Stimulated activated naive CD8-positive, alpha-beta T cell treated with anti-CD3 and anti-CD28 coated beads, Interleukin-15, Interleukin-2, amounts not matched to agents 100 ng/mL and 50 ng/mL, for 24 hours (primary cell): ENCODE results near the gene KCNG4.

Experiments used
- H3K27ac Mint-ChIP-seq: one replicate; pipeline ENCODE4 v1.8.0; 2021; ENCODE audit warnings: mild to moderate bottlenecking, mixed read lengths
- H3K27me3 Mint-ChIP-seq: one replicate; pipeline ENCODE4 v1.8.0; 2021; ENCODE audit warnings: mixed read lengths
- H3K36me3 Mint-ChIP-seq: one replicate; pipeline ENCODE4 v1.8.0; 2021; ENCODE audit warnings: low read depth, mixed read lengths
- H3K4me1 Mint-ChIP-seq: one replicate; pipeline ENCODE4 v1.8.0; 2021; ENCODE audit warnings: low read depth, mixed read lengths
- H3K4me3 Mint-ChIP-seq: one replicate; pipeline ENCODE4 v1.8.0; 2021; ENCODE audit warnings: mild to moderate bottlenecking, mixed read lengths
- H3K9me3 Mint-ChIP-seq: one replicate; pipeline ENCODE4 v1.8.0; 2021; ENCODE audit warnings: mixed read lengths

KCNG4 gene, protein sequence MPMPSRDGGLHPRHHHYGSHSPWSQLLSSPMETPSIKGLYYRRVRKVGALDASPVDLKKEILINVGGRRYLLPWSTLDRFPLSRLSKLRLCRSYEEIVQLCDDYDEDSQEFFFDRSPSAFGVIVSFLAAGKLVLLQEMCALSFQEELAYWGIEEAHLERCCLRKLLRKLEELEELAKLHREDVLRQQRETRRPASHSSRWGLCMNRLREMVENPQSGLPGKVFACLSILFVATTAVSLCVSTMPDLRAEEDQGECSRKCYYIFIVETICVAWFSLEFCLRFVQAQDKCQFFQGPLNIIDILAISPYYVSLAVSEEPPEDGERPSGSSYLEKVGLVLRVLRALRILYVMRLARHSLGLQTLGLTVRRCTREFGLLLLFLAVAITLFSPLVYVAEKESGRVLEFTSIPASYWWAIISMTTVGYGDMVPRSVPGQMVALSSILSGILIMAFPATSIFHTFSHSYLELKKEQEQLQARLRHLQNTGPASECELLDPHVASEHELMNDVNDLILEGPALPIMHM

GRCh38 chr16:84239909-84240308, at the start of gene KCNG4:
KCNG4 (minus strand) TSS chr16:84240012; CDS start chr16:84237485, 2,527 bp downstream.
- Mint-ChIP-seq H3K27me3 (peaks cover 31% of the 10 kb centered on the region), H3K4me1 (no peaks in the 10 kb centered on the region), H3K27ac (no peak within 1 kb of the TSS), H3K36me3 (no peaks in the 10 kb centered on the region), H3K4me3 (no peak within 1 kb of the TSS), H3K9me3 (no peaks in the 10 kb centered on the region)

- Mint-ChIP-seq H3K27ac (no peak overlapping the region), H3K4me3 (no peak overlapping the region), H3K9me3 (no peaks in the 10 kb centered on the region), H3K36me3 (no peaks in the 10 kb centered on the region), H3K27me3 (peaks cover 38% of the 10 kb centered on the region), H3K4me1 (peaks cover 2% of the 10 kb centered on the region)
Measured at GRCh38 chr16:84288902-84289301, 49.1 kb upstream of the KCNG4 start.

GRCh38 chr16:84286578-84287240, 46.9 kb upstream of the KCNG4 start:
- Mint-ChIP-seq H3K27ac (no peak overlapping the region), H3K36me3 (no peaks in the 10 kb centered on the region), H3K4me1 (no peaks in the 10 kb centered on the region), H3K9me3 (no peaks in the 10 kb centered on the region), H3K27me3 (peaks cover 24% of the 10 kb centered on the region), H3K4me3 (no peak overlapping the region)

- no peaks in the 10 kb centered on the region for H3K36me3 Mint-ChIP-seq
- no peak overlapping the region for H3K27ac Mint-ChIP-seq
- H3K9me3 Mint-ChIP-seq, result no peaks in the 10 kb centered on the region
- H3K4me3 Mint-ChIP-seq, result no peak overlapping the region
- H3K27me3 Mint-ChIP-seq, result peaks cover 17% of the 10 kb centered on the region
- no peaks in the 10 kb centered on the region for H3K4me1 Mint-ChIP-seq
Measured at GRCh38 chr16:84284154-84284722, 44.4 kb upstream of the KCNG4 start.

GRCh38 chr16:84283314-84284153, 43.7 kb upstream of the KCNG4 start:
- H3K9me3 Mint-ChIP-seq, result no peaks in the 10 kb centered on the region
- H3K4me3 Mint-ChIP-seq, result no peak overlapping the region
- H3K36me3 Mint-ChIP-seq, result no peaks in the 10 kb centered on the region
- no peak overlapping the region for H3K27ac Mint-ChIP-seq
- peaks cover 12% of the 10 kb centered on the region for H3K27me3 Mint-ChIP-seq
- no peaks in the 10 kb centered on the region for H3K4me1 Mint-ChIP-seq

- Mint-ChIP-seq H3K27ac (no peak overlapping the region), H3K4me1 (no peaks in the 10 kb centered on the region), H3K27me3 (peaks cover 7% of the 10 kb centered on the region), H3K36me3 (no peaks in the 10 kb centered on the region), H3K9me3 (no peaks in the 10 kb centered on the region), H3K4me3 (no peak overlapping the region)
Measured at GRCh38 chr16:84282533-84282932, 42.7 kb upstream of the KCNG4 start.

- H3K4me3 Mint-ChIP-seq, result no peak overlapping the region
- H3K4me1 Mint-ChIP-seq, result no peaks in the 10 kb centered on the region
- H3K9me3 Mint-ChIP-seq, result no peaks in the 10 kb centered on the region
- H3K27ac Mint-ChIP-seq, result no peak overlapping the region
- H3K27me3 Mint-ChIP-seq, result peaks cover 6% of the 10 kb centered on the region
- no peaks in the 10 kb centered on the region for H3K36me3 Mint-ChIP-seq
Measured at GRCh38 chr16:84281074-84281473, 41.3 kb upstream of the KCNG4 start.

DNA sequence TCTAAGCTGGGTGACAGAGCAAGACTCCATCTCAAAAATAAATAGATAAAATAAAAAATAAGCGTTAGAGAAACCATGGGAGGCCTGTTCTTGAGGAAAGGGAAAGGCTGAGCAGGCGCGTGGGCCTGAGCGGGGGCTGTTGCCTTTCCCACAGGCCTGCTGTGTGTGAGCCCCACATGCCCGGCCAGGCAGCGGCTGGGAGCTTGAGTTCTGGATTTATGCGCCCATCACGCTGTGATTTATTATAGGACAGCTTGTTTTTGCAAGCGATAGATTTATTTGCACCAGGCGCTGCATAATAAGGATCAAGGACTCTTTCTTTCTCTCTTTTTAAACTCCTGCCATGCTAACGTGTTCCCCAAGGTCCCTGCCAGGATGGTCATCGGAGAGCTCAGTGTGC, 40.1 kb upstream of the KCNG4 start:
- no peak overlapping the region for H3K4me3 Mint-ChIP-seq
- no peak overlapping the region for H3K27ac Mint-ChIP-seq
- no peaks in the 10 kb centered on the region for H3K36me3 Mint-ChIP-seq
- peaks cover 6% of the 10 kb centered on the region for H3K27me3 Mint-ChIP-seq
- H3K4me1 Mint-ChIP-seq, result no peaks in the 10 kb centered on the region
- no peaks in the 10 kb centered on the region for H3K9me3 Mint-ChIP-seq

GRCh38 chr16:84278968-84279367, 39.2 kb upstream of the KCNG4 start:
- no peak overlapping the region for H3K27ac Mint-ChIP-seq
- H3K4me1 Mint-ChIP-seq, result no peaks in the 10 kb centered on the region
- H3K9me3 Mint-ChIP-seq, result no peaks in the 10 kb centered on the region
- no peak overlapping the region for H3K4me3 Mint-ChIP-seq
- H3K36me3 Mint-ChIP-seq, result no peaks in the 10 kb centered on the region
- H3K27me3 Mint-ChIP-seq, result peaks cover 6% of the 10 kb centered on the region

GRCh38 chr16:84278333-84278732, 38.5 kb upstream of the KCNG4 start:
- H3K36me3 Mint-ChIP-seq, result no peaks in the 10 kb centered on the region

GRCh38 chr16:84277244-84277823, 37.5 kb upstream of the KCNG4 start:
- Mint-ChIP-seq H3K27ac (no peak overlapping the region), H3K4me1 (no peaks in the 10 kb centered on the region), H3K27me3 (peaks cover 3% of the 10 kb centered on the region), H3K9me3 (no peaks in the 10 kb centered on the region), H3K4me3 (no peak overlapping the region), H3K36me3 (no peaks in the 10 kb centered on the region)

More at GRCh38 chr16:84278333-84278732, 38.5 kb upstream of the KCNG4 start:
- H3K9me3 Mint-ChIP-seq, result no peaks in the 10 kb centered on the region
- H3K4me1 Mint-ChIP-seq, result no peaks in the 10 kb centered on the region
- H3K27ac Mint-ChIP-seq, result no peak overlapping the region
- peaks cover 6% of the 10 kb centered on the region for H3K27me3 Mint-ChIP-seq
- no peak overlapping the region for H3K4me3 Mint-ChIP-seq

- Mint-ChIP-seq H3K27me3 (peaks cover 3% of the 10 kb centered on the region), H3K9me3 (no peaks in the 10 kb centered on the region), H3K36me3 (no peaks in the 10 kb centered on the region), H3K27ac (no peak overlapping the region), H3K4me3 (no peak overlapping the region), H3K4me1 (no peaks in the 10 kb centered on the region)
Measured at GRCh38 chr16:84275585-84276151, 35.9 kb upstream of the KCNG4 start.

- Mint-ChIP-seq H3K4me3 (no peak overlapping the region), H3K36me3 (no peaks in the 10 kb centered on the region), H3K9me3 (no peaks in the 10 kb centered on the region), H3K27me3 (peaks cover 3% of the 10 kb centered on the region), H3K27ac (no peak overlapping the region), H3K4me1 (no peaks in the 10 kb centered on the region)
Measured at GRCh38 chr16:84274515-84274914, 34.7 kb upstream of the KCNG4 start.

DNA sequence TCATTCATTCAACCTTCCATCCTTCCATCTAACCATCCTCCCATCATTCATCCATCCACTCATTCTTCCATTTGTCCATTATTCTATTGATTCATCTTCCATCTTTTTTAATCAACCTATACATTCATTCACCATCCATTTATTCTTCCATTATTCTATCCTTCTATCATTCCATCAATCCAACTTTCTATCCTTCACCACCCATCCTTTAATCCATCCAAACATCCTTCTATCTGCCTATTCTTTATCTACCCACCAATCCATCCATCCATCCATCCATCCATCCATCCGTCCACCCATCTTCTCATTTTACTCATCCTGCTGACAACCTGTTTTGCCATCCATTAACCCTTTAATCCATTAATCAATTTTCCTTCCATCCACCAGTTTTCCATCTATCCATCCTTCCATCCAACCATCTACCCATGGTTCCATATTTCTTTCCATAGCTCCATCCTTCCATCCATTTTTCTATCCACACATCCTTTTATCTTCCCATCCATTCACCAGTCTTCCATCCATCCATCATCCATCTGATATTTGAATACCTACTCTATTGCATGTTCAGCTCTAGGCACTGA, 33.0 kb upstream of the KCNG4 start:
- no peak overlapping the region for H3K4me3 Mint-ChIP-seq
- H3K27ac Mint-ChIP-seq, result no peak overlapping the region
- no peaks in the 10 kb centered on the region for H3K4me1 Mint-ChIP-seq
- H3K27me3 Mint-ChIP-seq, result no peaks in the 10 kb centered on the region
- H3K36me3 Mint-ChIP-seq, result no peaks in the 10 kb centered on the region
- no peaks in the 10 kb centered on the region for H3K9me3 Mint-ChIP-seq
